HFF-Myc (cell line): Measurements from ENCODE around the gene CLEC2A.

Experiments
- DNase-seq: peaks from one replicate; pipeline ENCODE4 v3.0.0-alpha.2; 2011; ENCODE audit warnings: low read depth; ENCODE audit errors: extremely low read depth
- H3K4me3 ChIP-seq: replicated peaks from 2 replicates; pipeline ENCODE4 v1.5.1; 2011; ENCODE audit warnings: low read depth, mild to moderate bottlenecking, control low read depth, low read length
- TF ChIP-seq, protein P1 (sequence below): IDR thresholded peaks from 2 replicates; pipeline ENCODE4 v1.5.1; 2012; ENCODE audit warnings: mild to moderate bottlenecking, low read depth, low read length, control low read depth; ENCODE audit errors: missing control alignments

Gene CLEC2A

DNA sequence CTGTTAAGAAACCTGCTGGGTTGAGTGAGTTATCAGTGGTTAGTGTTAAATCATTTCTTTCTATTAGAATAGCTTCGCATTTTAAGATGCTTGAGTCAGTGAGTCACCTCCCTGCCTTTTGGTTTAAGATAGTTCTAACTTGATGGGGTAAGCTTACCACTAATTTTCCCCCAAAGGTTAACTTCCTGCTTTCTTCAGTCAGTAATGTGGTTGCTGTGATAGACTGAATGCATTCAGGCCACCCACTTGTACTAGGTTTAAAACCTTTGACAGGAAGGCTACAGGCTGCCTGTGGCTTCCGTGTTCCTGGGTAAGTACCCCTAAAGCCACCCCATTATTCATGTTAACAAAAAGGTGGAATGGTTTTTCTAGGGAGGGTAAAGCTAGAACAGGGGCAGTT is 25.3 kb downstream of the CLEC2A start:
- no peak for DNase-seq
- no peak overlapping the region for H3K4me3 ChIP-seq
- TF ChIP-seq, protein P1, sequence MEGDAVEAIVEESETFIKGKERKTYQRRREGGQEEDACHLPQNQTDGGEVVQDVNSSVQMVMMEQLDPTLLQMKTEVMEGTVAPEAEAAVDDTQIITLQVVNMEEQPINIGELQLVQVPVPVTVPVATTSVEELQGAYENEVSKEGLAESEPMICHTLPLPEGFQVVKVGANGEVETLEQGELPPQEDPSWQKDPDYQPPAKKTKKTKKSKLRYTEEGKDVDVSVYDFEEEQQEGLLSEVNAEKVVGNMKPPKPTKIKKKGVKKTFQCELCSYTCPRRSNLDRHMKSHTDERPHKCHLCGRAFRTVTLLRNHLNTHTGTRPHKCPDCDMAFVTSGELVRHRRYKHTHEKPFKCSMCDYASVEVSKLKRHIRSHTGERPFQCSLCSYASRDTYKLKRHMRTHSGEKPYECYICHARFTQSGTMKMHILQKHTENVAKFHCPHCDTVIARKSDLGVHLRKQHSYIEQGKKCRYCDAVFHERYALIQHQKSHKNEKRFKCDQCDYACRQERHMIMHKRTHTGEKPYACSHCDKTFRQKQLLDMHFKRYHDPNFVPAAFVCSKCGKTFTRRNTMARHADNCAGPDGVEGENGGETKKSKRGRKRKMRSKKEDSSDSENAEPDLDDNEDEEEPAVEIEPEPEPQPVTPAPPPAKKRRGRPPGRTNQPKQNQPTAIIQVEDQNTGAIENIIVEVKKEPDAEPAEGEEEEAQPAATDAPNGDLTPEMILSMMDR, result no peak

DNA sequence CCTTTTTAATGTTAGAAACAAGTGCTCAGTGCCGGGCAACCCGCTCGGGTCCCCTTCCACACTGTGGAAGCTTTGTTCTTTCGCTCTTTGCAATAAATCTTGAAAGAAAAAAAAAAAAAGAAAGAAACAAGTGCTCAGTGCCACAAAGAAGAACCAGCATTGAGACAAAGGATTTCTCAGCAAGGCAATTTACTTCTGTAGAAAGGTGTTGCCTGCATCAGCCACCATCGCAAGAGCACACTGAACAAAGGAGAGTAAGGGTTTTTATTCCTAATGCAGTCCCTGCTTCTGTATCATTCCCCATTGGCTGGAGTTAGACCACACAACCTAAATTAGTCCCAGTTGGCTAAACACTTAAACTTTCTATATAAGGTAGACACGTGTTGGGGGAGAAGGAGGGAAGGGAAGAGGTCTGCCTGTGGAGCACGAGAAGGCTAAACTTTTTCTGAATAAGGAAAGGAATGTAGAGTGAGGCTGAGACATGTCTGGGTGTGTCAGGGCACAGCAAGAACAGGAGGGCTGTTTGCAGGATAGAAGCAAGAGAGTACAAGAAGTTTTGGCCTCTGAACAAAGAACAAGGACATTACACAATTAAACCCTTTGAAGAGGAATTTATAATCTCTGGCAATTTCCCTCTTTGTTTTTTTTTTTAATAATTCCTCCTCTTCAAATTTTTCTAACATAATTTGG is 29.5 kb downstream of the CLEC2A start:
- TF ChIP-seq, protein P1, result no peak
- no peak for DNase-seq
- no peak overlapping the region for H3K4me3 ChIP-seq

DNA sequence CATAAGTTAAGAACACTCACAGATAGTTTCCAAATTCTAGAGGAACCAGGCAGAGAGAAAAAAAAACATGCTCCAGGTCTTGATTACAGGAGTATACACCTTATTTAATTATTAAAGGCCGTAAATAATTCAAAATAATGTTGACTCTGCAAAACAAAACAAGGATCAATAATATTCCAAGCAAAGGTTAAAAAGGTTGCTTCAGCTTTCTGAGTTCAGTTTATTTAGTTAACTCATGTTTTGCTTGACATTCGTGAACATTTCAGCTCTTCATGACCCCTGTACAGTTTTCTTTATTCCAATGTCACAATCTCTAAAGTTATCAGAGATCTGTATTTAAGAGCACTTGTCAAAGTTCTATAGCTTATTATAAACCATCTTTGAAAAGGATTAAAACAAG is 31.2 kb downstream of the CLEC2A start:
- TF ChIP-seq, protein P1, result no peak
- DNase-seq, result no peak

DNA sequence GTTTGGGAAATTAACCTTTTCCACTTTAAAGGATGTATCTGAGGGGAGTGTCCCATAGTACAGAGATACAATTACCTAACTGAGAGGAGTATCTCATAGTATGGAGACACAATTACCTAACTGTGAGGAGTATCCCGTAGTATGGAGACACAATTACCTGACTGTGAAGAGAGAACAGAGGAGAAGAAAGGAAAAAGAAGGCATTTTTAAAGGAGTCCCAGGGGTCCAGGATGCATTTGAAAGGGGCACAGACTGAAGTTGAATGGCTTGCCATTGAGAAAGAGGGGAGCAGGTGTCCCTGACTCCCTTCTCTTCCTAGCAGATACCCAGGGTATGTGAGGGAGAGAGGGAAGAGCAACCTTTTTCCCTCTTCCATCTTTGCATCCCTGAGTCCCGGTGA is 33.0 kb downstream of the CLEC2A start:
- TF ChIP-seq, protein P1, result no peak
- DNase-seq, result no peak
- no peak overlapping the region for H3K4me3 ChIP-seq

More for the DNA sequence above, 31.2 kb downstream of the CLEC2A start:
- no peak overlapping the region for H3K4me3 ChIP-seq

DNA sequence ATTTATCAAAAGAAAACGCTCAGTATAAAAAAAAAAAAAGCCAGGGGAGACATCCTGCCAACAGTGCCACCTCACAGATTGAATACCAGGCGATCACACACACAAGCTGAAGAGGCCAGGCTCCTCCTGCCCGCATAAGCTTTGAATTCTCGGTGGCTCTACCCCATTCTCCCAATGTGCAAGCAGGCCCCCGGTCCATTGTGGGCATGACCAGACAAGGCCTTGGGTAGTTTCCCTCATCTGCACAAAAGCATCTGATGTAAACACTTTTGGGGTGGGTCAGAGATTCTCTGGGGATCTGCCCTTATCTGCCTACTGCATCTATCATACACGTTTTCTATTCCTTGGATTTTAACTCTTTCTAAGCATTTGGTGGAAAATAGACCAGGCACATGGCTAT is 34.6 kb downstream of the CLEC2A start:
- DNase-seq, result no peak
- no peak overlapping the region for H3K4me3 ChIP-seq
- TF ChIP-seq, protein P1, result no peak

DNA sequence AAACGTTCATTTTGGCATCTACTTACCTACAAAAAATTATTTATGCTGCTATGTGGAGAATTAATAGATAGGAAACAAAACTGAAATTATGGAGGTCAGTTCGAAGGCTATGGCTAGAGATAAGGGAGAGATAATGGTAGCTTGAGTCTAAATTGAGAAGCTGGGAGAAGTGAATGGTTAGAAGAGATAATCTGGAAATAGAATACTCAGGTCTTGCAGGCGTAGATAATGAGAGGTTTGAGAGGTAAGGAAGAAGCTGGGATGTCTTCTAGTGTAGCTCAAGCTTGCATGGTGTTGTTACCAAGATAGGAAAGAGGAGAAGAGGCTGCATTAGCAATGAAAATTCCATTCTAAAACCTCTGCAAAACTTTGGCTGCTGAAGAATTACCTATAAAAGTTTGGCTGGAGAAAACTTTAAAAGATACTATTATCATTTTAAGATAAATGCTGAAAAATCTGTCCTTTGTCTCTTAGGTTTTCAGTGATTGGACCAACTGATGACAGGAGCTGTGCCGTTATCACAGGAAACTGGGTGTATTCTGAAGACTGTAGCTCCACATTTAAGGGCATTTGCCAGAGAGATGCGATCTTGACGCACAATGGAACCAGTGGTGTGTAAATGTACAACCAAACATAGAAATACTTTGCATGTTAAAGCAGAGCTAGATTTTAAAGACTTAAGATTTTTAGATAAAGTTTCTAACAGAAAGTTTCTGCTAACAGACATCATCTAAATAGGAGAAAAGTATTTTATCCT is 36.8 kb downstream of the CLEC2A start:
- DNase-seq, result no peak
- H3K4me3 ChIP-seq, result no peak overlapping the region
- TF ChIP-seq, protein P1, result no peak
